ENCODE data around the gene KICS2.

KICS2 gene

GRCh38 chr12:64222009-64222765 is at the start of gene KICS2:
Gene KICS2, minus strand, starts transcription at chr12:64222296. Its CDS starts 59 bp downstream, at chr12:64222237.
- in situ Hi-C loops (cut with MboI; ENCODE audit: low sequenced_read_pairs): no loop called here

DNA sequence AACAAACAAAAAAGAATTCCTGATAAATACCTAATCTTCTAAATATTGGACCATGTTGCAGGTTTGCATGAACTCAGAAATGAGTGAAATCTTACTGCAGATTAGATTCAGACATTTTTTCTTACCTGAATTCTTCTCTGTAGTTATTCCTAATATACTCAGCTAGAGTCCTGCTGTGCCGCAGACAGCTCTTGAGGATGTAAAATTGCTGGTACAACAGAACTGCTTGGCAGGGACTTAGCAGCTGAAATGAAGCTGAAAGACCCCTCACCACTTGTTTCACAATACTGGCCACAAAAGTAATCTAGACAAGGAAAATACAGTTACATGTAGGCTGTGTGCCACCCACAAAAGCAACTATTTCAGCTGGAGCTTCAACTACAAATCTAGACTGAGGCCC is 48.3 kb upstream of the KICS2 start:
- in situ Hi-C loops (cut with MboI; ENCODE audit: low sequenced_read_pairs): loop anchor here (25.0 kb wide), 1 partner anchor 608 kb away; the partner anchor contains the start of gene DPY19L2

GRCh38 chr12:64269161-64269560 is 47.1 kb upstream of the KICS2 start:
- in situ Hi-C loops (cut with MboI; ENCODE audit: low sequenced_read_pairs): loop anchor here (25.0 kb wide), 1 partner anchor 607 kb away; the partner anchor contains the start of gene DPY19L2

DNA sequence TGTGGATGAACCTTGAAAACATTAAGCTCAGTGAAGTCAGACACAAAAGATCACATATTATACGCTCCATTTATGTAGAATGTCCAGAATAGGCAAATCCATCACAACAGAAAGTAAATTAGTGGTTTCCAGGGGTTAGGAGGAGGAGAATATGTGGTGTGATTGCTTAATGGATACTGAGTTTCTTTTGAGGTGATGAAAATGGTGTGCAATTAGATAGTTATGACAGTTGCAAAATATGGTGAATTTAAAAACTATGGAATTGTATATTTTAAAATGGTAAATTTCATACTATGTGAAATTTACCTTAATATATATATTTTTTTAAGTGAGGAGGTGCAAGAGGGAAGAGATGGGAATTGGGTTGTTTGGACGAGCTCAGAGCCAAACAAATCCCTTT is 46.3 kb upstream of the KICS2 start:
- in situ Hi-C loops (cut with MboI; ENCODE audit: low sequenced_read_pairs): loop anchor here (25.0 kb wide), 1 partner anchor 606 kb away; the partner anchor contains the start of gene DPY19L2

DNA sequence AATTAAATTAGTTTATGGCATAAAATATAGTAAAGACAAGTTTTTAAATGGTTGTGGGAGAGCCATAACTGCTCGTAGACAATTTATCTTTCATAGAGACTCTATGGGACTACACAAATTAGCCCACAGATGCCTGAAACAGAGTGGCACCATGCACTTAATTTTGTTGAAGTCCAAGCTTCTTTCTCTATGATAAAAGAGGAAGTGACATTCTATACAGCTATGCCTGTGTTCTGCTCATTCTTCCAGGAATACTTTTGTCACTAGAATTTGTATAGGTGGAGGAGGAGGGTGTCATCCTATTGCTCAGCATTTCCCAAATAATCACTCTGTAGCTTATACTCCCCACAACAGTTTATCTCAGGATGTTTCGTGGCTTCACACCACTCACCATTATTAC is 43.7 kb upstream of the KICS2 start:
- in situ Hi-C loops (cut with MboI; ENCODE audit: low sequenced_read_pairs): loop anchor here (25.0 kb wide), 1 partner anchor 604 kb away; the partner anchor contains the start of gene DPY19L2

- in situ Hi-C loops (cut with MboI; ENCODE audit: low sequenced_read_pairs): loop anchor here (25.0 kb wide), 1 partner anchor 600 kb away; the partner anchor contains the start of gene DPY19L2
These were observed 39.7 kb upstream of the KICS2 start for GRCh38 chr12:64261813-64262212.

- in situ Hi-C loops (cut with MboI; ENCODE audit: low sequenced_read_pairs): loop anchor here (10.0 to 25.0 kb wide), 2 partner anchors 424 to 596 kb away; partner anchors contain the start of gene DPY19L2
These were observed 36.5 kb upstream of the KICS2 start for GRCh38 chr12:64258576-64258975.

GRCh38 chr12:64256166-64256800 is 34.2 kb upstream of the KICS2 start:
- in situ Hi-C loops (cut with MboI; ENCODE audit: low sequenced_read_pairs): loop anchor here (10.0 to 25.0 kb wide), 2 partner anchors 421 to 594 kb away; partner anchors contain the start of gene DPY19L2

GRCh38 chr12:64255249-64255648 is 33.2 kb upstream of the KICS2 start:
- in situ Hi-C loops (cut with MboI; ENCODE audit: low sequenced_read_pairs): loop anchor here (10.0 to 25.0 kb wide), 2 partner anchors 420 to 593 kb away; partner anchors contain the start of gene DPY19L2

DNA sequence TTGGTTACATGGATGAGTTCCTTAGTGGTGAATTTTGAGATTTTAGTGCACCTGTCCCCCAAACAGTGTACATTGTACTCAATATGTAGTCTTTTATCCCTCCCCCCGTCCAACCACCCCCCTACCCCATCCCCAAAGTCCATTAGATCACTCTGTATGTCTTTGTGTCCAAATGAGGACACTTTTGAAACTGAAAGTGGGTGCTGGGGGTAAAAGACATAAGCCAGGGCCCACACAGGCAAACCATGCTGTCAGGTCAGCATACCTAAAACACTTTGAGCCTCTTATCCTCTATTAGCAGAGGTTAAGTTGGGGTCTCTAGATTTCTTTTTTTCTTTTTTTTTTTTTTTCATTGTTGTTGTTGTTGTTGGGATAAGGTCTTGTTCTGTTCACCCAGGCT is 31.3 kb upstream of the KICS2 start:
- in situ Hi-C loops (cut with MboI; ENCODE audit: low sequenced_read_pairs): loop anchor here (10.0 to 25.0 kb wide), 2 partner anchors 419 to 591 kb away; partner anchors contain the start of gene DPY19L2

DNA sequence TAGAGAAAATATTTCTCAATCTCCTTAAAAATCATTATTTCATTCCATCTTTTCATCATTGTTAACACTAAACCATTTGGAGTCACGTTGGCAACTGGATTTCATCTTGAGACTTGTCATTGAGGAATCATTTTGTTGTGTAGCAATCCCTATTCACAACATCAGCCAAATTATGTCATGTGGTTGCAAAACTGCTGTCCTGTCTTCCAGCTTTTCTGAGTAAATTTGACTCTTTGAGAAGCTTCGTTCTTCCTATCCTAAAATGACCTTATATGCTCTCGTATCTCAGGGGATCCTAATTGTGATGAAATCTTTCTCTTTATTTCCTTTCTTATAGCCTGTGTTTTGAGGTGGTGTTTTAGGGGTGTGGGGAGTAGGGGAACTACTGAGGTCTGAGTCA is 30.6 kb upstream of the KICS2 start:
- in situ Hi-C loops (cut with MboI; ENCODE audit: low sequenced_read_pairs): loop anchor here (10.0 to 25.0 kb wide), 2 partner anchors 418 to 590 kb away; partner anchors contain the start of gene DPY19L2

DNA sequence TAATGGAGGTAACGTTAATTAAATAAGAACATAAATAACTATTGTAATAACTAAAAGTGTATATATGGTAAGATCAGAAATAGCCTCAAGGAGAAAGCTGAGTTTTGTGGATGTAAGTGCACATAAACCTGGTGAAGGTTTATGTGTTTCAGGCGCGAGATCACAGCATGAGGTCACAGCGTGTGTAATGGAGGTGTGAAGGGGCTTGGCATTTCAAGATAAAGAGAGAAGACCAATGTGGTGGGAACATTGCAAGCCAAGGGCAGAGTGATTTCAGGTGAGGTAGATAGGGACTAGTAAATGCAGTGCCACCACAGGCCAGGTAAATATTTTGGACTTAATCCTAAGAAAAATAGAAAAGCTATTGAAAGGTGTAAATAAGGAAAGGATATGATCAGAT is 21.7 kb upstream of the KICS2 start:
- in situ Hi-C loops (cut with MboI; ENCODE audit: low sequenced_read_pairs): no loop called here

GRCh38 chr12:64240781-64241180 is 18.7 kb upstream of the KICS2 start:
- in situ Hi-C loops (cut with MboI; ENCODE audit: low sequenced_read_pairs): no loop called here

GRCh38 chr12:64237382-64237781 is 15.3 kb upstream of the KICS2 start:
- in situ Hi-C loops (cut with MboI; ENCODE audit: low sequenced_read_pairs): no loop called here

- in situ Hi-C loops (cut with MboI; ENCODE audit: low sequenced_read_pairs): no loop called here
These were observed 14.5 kb upstream of the KICS2 start for GRCh38 chr12:64236549-64236948.

DNA sequence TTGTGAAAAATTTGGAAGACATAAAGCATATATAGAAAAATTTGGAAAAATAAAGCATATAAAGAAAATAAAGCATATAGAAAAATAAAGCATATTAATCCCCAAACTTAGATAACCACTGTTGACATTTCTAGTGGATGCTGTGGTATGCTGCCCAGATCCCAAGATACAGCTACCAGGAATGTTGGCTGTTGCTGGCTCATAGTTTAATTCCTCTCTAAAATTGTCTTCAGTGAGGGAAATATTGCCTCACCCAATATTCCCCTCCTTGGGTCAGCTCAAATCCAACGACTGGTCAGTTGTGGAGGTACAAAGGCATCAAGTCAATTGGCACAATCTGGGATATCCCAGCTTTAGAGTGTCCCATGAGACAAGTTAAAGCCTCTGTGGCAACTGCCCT is 10.1 kb upstream of the KICS2 start:
- in situ Hi-C loops (cut with MboI; ENCODE audit: low sequenced_read_pairs): no loop called here

DNA sequence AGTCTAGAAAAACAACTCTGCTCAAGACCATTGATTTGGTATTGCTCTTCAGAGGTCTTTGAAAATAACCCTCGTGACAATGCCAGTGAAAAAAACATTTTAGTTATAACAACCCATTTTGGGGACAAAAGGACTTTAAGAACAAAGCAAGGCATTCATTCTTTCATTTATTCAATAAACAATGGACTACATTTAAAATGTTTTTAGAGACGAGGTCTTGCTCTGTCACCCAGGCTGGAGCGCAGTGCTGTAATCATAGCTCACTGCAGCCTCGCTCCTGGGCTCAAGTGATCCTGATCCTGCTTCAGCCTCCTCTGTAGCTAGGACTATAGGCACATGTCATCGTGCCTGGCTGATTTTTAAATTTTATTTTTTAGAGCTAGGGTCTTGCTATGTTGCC is 7.7 kb upstream of the KICS2 start:
- in situ Hi-C loops (cut with MboI; ENCODE audit: low sequenced_read_pairs): no loop called here

DNA sequence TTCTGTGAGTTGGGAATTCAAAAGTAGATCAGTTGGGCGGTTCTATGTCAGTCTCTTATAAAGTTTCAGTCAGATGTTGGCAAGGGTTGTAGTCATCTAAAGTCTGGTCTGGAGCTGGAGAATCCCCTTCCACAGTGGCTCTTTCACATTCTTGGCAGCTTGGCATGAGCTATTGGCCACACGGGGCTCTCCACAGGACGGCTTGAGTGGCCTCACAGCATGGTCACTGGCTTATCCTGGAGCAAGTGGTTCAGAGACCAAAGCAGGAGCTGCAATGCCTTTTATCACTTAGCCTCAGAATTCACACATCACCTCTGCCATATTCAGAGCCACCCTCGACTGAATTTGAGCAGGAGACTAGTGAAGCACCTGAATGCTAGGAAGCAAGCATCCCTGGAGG is 7.1 kb upstream of the KICS2 start:
- in situ Hi-C loops (cut with MboI; ENCODE audit: low sequenced_read_pairs): no loop called here

DNA sequence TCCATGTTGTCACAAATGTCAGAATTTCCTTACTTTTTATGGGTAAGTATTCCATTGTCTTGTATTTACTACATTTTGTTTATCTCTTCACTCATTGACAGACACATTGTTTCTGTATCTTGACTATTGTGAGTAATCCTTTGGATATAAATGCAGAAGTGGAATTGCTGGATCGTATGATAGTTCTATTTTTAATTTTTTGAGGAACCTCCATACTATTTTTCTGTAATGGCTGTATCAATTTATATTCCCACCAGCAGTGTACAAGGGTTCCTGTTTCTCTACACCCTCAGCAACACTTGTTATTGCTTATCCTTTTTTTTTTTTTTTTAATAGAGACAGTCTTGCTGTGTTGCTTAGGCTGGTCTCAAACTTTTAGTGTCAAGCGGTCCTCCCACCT is 3.5 kb upstream of the KICS2 start:
- in situ Hi-C loops (cut with MboI; ENCODE audit: low sequenced_read_pairs): no loop called here

DNA sequence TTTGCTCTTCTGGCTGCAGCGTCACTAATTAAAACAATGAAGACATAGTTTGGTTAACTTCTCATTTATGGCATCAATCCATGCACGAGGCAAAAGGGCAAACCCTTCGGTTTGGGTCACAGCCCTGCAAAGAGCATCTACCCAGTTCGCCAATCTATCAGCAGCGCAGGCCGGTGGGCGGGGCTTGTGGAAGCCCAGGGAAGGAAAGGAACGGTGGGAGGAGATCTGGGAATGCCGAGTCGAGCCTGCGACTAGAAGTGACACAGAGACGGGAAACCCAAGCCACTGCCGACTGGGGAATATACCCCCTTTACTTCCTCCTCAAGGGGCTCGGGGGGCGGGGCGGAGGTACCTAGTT is 466 bp downstream of the KICS2 start:
- in situ Hi-C loops (cut with MboI; ENCODE audit: low sequenced_read_pairs): no loop called here

- in situ Hi-C loops (cut with MboI; ENCODE audit: low sequenced_read_pairs): no loop called here
These were observed 2.0 kb downstream of the KICS2 start for GRCh38 chr12:64220046-64220445.

GRCh38 chr12:64219145-64219544 is 3.0 kb downstream of the KICS2 start:
- in situ Hi-C loops (cut with MboI; ENCODE audit: low sequenced_read_pairs): no loop called here
